GM18526 (cell line): Measurements from ENCODE around the gene MUC3A.

Experiments used
- POLR2A ChIP-seq: IDR thresholded peaks from 3 replicates; pipeline ENCODE4 v1.6.1; 2011; ENCODE audit not compliant: insufficient read length; ENCODE audit errors: extremely low read depth

MUC3A gene

GRCh38 chr7:100949227-100949932, at the start of gene MUC3A:
Gene MUC3A, plus strand, starts transcription at chr7:100949534. Its CDS starts 91 bp downstream, at chr7:100949625.
- TF ChIP-seq POLR2A, result no peak

- no peak for TF ChIP-seq POLR2A
Observed at GRCh38 chr7:100900978-100901377, 48.4 kb upstream of the MUC3A start.

- TF ChIP-seq POLR2A, result no peak
Observed at GRCh38 chr7:100901921-100902332, 47.4 kb upstream of the MUC3A start.

- TF ChIP-seq POLR2A, result no peak
Observed at GRCh38 chr7:100902638-100903037, 46.7 kb upstream of the MUC3A start.

- no peak for TF ChIP-seq POLR2A
Observed at GRCh38 chr7:100908512-100908911, 40.8 kb upstream of the MUC3A start.

GRCh38 chr7:100911484-100911883, 37.9 kb upstream of the MUC3A start:
- TF ChIP-seq POLR2A, result no peak

- no peak for TF ChIP-seq POLR2A
Observed at GRCh38 chr7:100914208-100914878, 35.0 kb upstream of the MUC3A start.

GRCh38 chr7:100914879-100915447, 34.4 kb upstream of the MUC3A start:
- no peak for TF ChIP-seq POLR2A

GRCh38 chr7:100921039-100921438, 28.3 kb upstream of the MUC3A start:
- TF ChIP-seq POLR2A, result no peak

GRCh38 chr7:100929808-100930174, 19.5 kb upstream of the MUC3A start:
- no peak for TF ChIP-seq POLR2A

GRCh38 chr7:100933734-100934133, 15.6 kb upstream of the MUC3A start:
- no peak for TF ChIP-seq POLR2A

GRCh38 chr7:100942045-100942774, 7.1 kb upstream of the MUC3A start:
- no peak for TF ChIP-seq POLR2A

- no peak for TF ChIP-seq POLR2A
Observed at GRCh38 chr7:100943693-100944092, 5.6 kb upstream of the MUC3A start.

GRCh38 chr7:100944138-100944537, 5.2 kb upstream of the MUC3A start:
- no peak for TF ChIP-seq POLR2A

GRCh38 chr7:100946111-100946510, 3.2 kb upstream of the MUC3A start:
- TF ChIP-seq POLR2A, result no peak
